Measurements from ENCODE around the gene ZWILCH. TPM values are rescaled to one million over a fixed set of nuclear protein-coding genes. Genes with fewer than 3 reads are reported as not detected.

Gene ZWILCH
- total and polyA plus RNA-seq, 9 of the 15 experiments (the other 6 are each of a cell fraction or from before 2014, with no cell fraction given) = 32.8 to 94.2 (median 52.1) TPM

- TF ChIP-seq, protein P1, sequence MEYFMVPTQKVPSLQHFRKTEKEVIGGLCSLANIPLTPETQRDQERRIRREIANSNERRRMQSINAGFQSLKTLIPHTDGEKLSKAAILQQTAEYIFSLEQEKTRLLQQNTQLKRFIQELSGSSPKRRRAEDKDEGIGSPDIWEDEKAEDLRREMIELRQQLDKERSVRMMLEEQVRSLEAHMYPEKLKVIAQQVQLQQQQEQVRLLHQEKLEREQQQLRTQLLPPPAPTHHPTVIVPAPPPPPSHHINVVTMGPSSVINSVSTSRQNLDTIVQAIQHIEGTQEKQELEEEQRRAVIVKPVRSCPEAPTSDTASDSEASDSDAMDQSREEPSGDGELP (CRISPR knock-in tag; IDR thresholded peaks at IDR 0.05; ENCODE audit: borderline replicate concordance) = peak; percentile 60; the same call in 1 of the 2 replicates
- TF ChIP-seq ZNF830 (CRISPR knock-in tag; IDR thresholded peaks at IDR 0.05) (0 out of 2 replicates have a peak, but pooled peaks have one; percentile 15), XRCC5 (IDR thresholded peaks at IDR 0.05; ENCODE audit: low read depth, low read length) (no peak), ZNF121 (CRISPR knock-in tag; conservative IDR thresholded peaks at IDR 0.05) (peak; percentile 100), CBX3 (IDR thresholded peaks at IDR 0.05; ENCODE audit: borderline replicate concordance in 1 of 2, low read length in 2 of 2) (0 out of 3 replicates have a peak, but pooled peaks of 1 of the 2 experiments have one; percentile 16), ARNT (IDR thresholded peaks at IDR 0.05) (peak; percentile 90 to 93; a peak in 3 of 4 replicates), FOXA3 (CRISPR knock-in tag; conservative IDR thresholded peaks at IDR 0.05 in 1 of 2, IDR thresholded peaks at IDR 0.05 in 1 of 2) (peak in 1 of 2 experiments; percentile 34; a peak in 1 of 4 replicates), THAP7 (CRISPR knock-in tag; IDR thresholded peaks at IDR 0.05) (0 out of 2 replicates have a peak, but pooled peaks have one; percentile 45), GATAD2A (IDR thresholded peaks at IDR 0.05) (no peak), MTA1 (IDR thresholded peaks at IDR 0.05; ENCODE audit: borderline replicate concordance) (peak; percentile 52), NELFE (IDR thresholded peaks at IDR 0.05; ENCODE audit: insufficient read depth, insufficient read length) (peak; percentile 36), ZNF316 (IDR thresholded peaks at IDR 0.05) (no peak; the same call in 1 of the 2 replicates), ZNF431 (CRISPR knock-in tag; IDR thresholded peaks at IDR 0.05) (no peak), TRIM24 (IDR thresholded peaks at IDR 0.05) (0 out of 4 replicates have a peak, but pooled peaks have one; percentile 24 to 37), TRIM28 (IDR thresholded peaks at IDR 0.05) (peak; percentile 56; the same call in 1 of the 2 replicates), AFF1 (IDR thresholded peaks at IDR 0.05; ENCODE audit: low read depth in 1 of 2, partially characterized antibody in 2 of 2) (peak; percentile 35 to 83), HDAC3 (IDR thresholded peaks at IDR 0.05; ENCODE audit: borderline replicate concordance, partially characterized antibody) (peak; percentile 87), ZNF24 (IDR thresholded peaks at IDR 0.05) (no peak)
- TF ChIP-seq, protein P2, sequence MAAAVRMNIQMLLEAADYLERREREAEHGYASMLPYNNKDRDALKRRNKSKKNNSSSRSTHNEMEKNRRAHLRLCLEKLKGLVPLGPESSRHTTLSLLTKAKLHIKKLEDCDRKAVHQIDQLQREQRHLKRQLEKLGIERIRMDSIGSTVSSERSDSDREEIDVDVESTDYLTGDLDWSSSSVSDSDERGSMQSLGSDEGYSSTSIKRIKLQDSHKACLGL (CRISPR knock-in tag; IDR thresholded peaks at IDR 0.05; ENCODE audit: borderline replicate concordance, poor library complexity, severe bottlenecking) = peak; percentile 76
- TF ChIP-seq, protein P3, sequence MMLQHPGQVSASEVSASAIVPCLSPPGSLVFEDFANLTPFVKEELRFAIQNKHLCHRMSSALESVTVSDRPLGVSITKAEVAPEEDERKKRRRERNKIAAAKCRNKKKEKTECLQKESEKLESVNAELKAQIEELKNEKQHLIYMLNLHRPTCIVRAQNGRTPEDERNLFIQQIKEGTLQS (IDR thresholded peaks at IDR 0.05) = peak; percentile 74
- TF ChIP-seq, protein P3 (CRISPR knock-in tag; conservative IDR thresholded peaks at IDR 0.05) = no peak
Observed at GRCh38 chr15:66504563-66505429, at the start of gene ZWILCH, which contains the start of gene RPL4 (continued).
